22Rv1 (cell line): ENCODE results near the gene TCL1A.

Experiments
- ZFX ChIP-seq: fragments of 450-650 bp; IDR thresholded peaks from 2 replicates; pipeline ENCODE4 v1.6.1; 2017; ENCODE audit warnings: antibody characterized with exemption, borderline replicate concordance
- TF ChIP-seq, protein P1 (sequence below): fragments of 450-650 bp; IDR thresholded peaks from 2 replicates; pipeline ENCODE4 v1.5.1; 2017; ENCODE audit warnings: mild to moderate bottlenecking

DNA sequence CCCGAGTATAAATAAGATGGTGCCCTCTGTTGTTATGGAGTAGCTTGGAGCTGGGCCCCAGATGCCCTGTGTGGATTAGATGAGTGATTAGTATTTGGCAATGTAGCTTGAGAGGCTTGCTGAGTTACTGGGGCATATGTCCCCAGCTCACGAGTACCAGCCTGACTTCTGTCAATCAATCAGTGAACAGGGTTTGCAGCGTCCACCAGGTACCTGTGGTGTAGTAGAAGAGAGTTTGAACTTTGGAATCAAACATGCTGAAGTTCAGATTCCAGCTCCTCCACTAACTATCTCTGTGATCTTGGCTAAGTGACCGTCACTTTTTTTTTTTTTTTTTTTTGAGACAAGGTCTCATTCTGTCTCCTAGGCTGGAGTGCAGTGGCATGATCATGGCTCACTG lies 39.3 kb downstream of the TCL1A start:
- TF ChIP-seq, protein P1, sequence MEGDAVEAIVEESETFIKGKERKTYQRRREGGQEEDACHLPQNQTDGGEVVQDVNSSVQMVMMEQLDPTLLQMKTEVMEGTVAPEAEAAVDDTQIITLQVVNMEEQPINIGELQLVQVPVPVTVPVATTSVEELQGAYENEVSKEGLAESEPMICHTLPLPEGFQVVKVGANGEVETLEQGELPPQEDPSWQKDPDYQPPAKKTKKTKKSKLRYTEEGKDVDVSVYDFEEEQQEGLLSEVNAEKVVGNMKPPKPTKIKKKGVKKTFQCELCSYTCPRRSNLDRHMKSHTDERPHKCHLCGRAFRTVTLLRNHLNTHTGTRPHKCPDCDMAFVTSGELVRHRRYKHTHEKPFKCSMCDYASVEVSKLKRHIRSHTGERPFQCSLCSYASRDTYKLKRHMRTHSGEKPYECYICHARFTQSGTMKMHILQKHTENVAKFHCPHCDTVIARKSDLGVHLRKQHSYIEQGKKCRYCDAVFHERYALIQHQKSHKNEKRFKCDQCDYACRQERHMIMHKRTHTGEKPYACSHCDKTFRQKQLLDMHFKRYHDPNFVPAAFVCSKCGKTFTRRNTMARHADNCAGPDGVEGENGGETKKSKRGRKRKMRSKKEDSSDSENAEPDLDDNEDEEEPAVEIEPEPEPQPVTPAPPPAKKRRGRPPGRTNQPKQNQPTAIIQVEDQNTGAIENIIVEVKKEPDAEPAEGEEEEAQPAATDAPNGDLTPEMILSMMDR: no peak
- TF ChIP-seq ZFX: no peak
